ENCODE results near the gene TMPRSS13.

GRCh38 chr11:117876059-117876340, 53.2 kb downstream of the TMPRSS13 start:
- TF ChIP-seq PPARA (CRISPR knock-in tag; IDR thresholded peaks at IDR 0.05; ENCODE audit: borderline replicate concordance) (no peak), ZFP3 (CRISPR knock-in tag; IDR thresholded peaks at IDR 0.05) (no peak), ZNF8 (CRISPR knock-in tag; IDR thresholded peaks at IDR 0.05) (no peak), ZNF70 (CRISPR knock-in tag; IDR thresholded peaks at IDR 0.05) (no peak), BACH2 (CRISPR knock-in tag; IDR thresholded peaks at IDR 0.05; ENCODE audit: borderline replicate concordance) (no peak), ZFP30 (CRISPR knock-in tag; IDR thresholded peaks at IDR 0.05) (no peak), SNAI2 (CRISPR knock-in tag; IDR thresholded peaks at IDR 0.05) (no peak), TOX (CRISPR knock-in tag; IDR thresholded peaks at IDR 0.05; ENCODE audit: borderline replicate concordance) (no peak), TCF4 (CRISPR knock-in tag; IDR thresholded peaks at IDR 0.05; ENCODE audit: borderline replicate concordance) (no peak), PATZ1 (CRISPR knock-in tag; IDR thresholded peaks at IDR 0.05; ENCODE audit: borderline replicate concordance) (no peak), ARNTL (CRISPR knock-in tag; IDR thresholded peaks at IDR 0.05; ENCODE audit: borderline replicate concordance, low read depth) (no peak), ESRRG (CRISPR knock-in tag; IDR thresholded peaks at IDR 0.05) (no peak), ZC3H10 (CRISPR knock-in tag; IDR thresholded peaks at IDR 0.05) (no peak)

All from SK-N-SH treated with all-trans-retinoic acid at 6 μM for 48 hours (cell line).